HCT116 (cell line): ENCODE results near the gene TCP11L2. TPM values are rescaled to one million over a fixed set of nuclear protein-coding genes. Genes with fewer than 3 reads are reported as not detected.

Experiments
- ATAC-seq: fragments of 200-7000 bp; cut with Tn5 transposase; 2 replicates; pipeline ENCODE4 v1.9.1; 2020; ENCODE audit warnings: mild to moderate bottlenecking, moderate library complexity
- BruUV-seq: library from RNA; stranded (reverse); fragments of 400-500 nt; replicated peaks from 2 replicates; lab custom pipeline; 2021; lab: Mats Ljungman, UMichigan
- CTCF ChIA-PET: fragments of 300-600 bp; sonication (Branson Sonifier 250); formaldehyde crosslinking; loops from one replicate; lab custom pipeline; 2021; ENCODE audit warnings: antibody characterized with exemption; lab: Charles Lee
- POLR2A ChIA-PET: fragments of 300-600, 350-600 bp; sonication (Branson Sonifier 250); formaldehyde crosslinking; loops from one replicate; lab custom pipeline; 2021; ENCODE audit warnings: antibody characterized with exemption; lab: Charles Lee
- RAD21 ChIA-PET, 2 experiments: fragments of 300-600 bp; sonication (Branson Sonifier 250); formaldehyde crosslinking; loops; one replicate each; lab custom pipeline; 2023; ENCODE audit warnings: low total read pairs in 2 of 2; ENCODE audit not compliant: uncharacterized antibody in 2 of 2, unreplicated experiment in 2 of 2, low non-redundant PET in 1 of 2; lab: Charles Lee
- DNase-seq: peaks from one replicate; pipeline ENCODE4 v3.0.0-alpha.2; 2010; ENCODE audit warnings: low read depth, low spot score
- H2AFZ ChIP-seq: fragments of 200-600 bp; shearing (Covaris generic), sonication (generic); 2 replicates; pipeline ENCODE4 v1.6.1; 2017; ENCODE audit warnings: low read depth, mixed run types, mixed read lengths, antibody characterized with exemption, low read length; ENCODE audit not compliant: poor library complexity, severe bottlenecking
- H3K27ac ChIP-seq: 2 replicates; pipeline ENCODE4 v1.5.1; 2012; ENCODE audit warnings: low read depth, low read length
- H3K27me3 ChIP-seq: fragments of 200-600 bp; sonication (generic); 2 replicates; pipeline ENCODE4 v1.6.1; 2016; ENCODE audit warnings: mixed run types, low read length, mixed read lengths; ENCODE audit not compliant: insufficient read depth
- H3K36me3 ChIP-seq, 2 experiments: fragments of 200-500 bp in 1 of 2; fragments of 200-600 bp in 1 of 2; sonication (Bioruptor generic) in 1 of 2; sonication (generic) in 1 of 2; 2 replicates each; pipeline versions ENCODE4 v1.5.1 to v1.6.1; 2014 to 2016; ENCODE audit warnings: low read length in 2 of 2, inconsistent platforms in 1 of 2, mixed read lengths in 1 of 2, mixed run types in 1 of 2; ENCODE audit not compliant: insufficient read depth in 2 of 2, control insufficient read depth in 1 of 2
- H3K4me1 ChIP-seq, 2 experiments: fragments of 200-600 bp in 1 of 2; sonication (generic) in 1 of 2; 2 replicates each; pipeline versions ENCODE4 v1.5.1 to v1.6.1; 2012 to 2017; ENCODE audit warnings: low read length in 2 of 2, inconsistent platforms in 1 of 2, mild to moderate bottlenecking in 1 of 2, mixed read lengths in 1 of 2, mixed run types in 1 of 2, moderate library complexity in 1 of 2; ENCODE audit not compliant: insufficient read depth in 2 of 2, control insufficient read depth in 1 of 2
- H3K4me2 ChIP-seq: fragments of 200-600 bp; sonication (generic); 2 replicates; pipeline ENCODE4 v1.6.1; 2017; ENCODE audit warnings: mixed run types, low read length, mixed read lengths
- H3K4me3 ChIP-seq, 2 experiments: fragments of 200-600 bp in 1 of 2; sonication (generic) in 1 of 2; replicated peaks in 1 of 2; 2 replicates each; pipeline ENCODE4 v1.5.1; 2011 to 2016; ENCODE audit warnings: low read length in 2 of 2, control low read depth in 1 of 2, low read depth in 1 of 2, mild to moderate bottlenecking in 1 of 2, mixed read lengths in 1 of 2, mixed run types in 1 of 2
- H3K79me2 ChIP-seq: fragments of 200-600 bp; sonication (generic); 2 replicates; pipeline ENCODE4 v1.6.1; 2017; ENCODE audit warnings: mild to moderate bottlenecking, mixed run types, low read length, moderate library complexity, mixed read lengths; ENCODE audit not compliant: insufficient read depth
- H3K9ac ChIP-seq: fragments of 200-600 bp; sonication (generic); 2 replicates; pipeline ENCODE4 v1.6.1; 2016; ENCODE audit warnings: low read length, mixed read lengths
- H3K9me2 ChIP-seq: fragments of 200-600 bp; sonication (generic), shearing (Covaris generic); 2 replicates; pipeline ENCODE4 v1.6.1; 2017; ENCODE audit warnings: mixed run types, mild to moderate bottlenecking, moderate library complexity; ENCODE audit not compliant: insufficient read depth
- H3K9me3 ChIP-seq, 2 experiments: fragments of 200-500 bp in 1 of 2; fragments of 200-600 bp in 1 of 2; sonication (Bioruptor generic) in 1 of 2; sonication (generic) in 1 of 2; 2 replicates each; pipeline ENCODE4 v1.6.1; 2014 to 2017; ENCODE audit warnings: low read length in 2 of 2, mixed read lengths in 2 of 2, inconsistent platforms in 1 of 2, low read depth in 1 of 2, mild to moderate bottlenecking in 1 of 2, mixed run types in 1 of 2, moderate library complexity in 1 of 2; ENCODE audit not compliant: control insufficient read depth in 1 of 2, insufficient read depth in 1 of 2
- H4K20me1 ChIP-seq: fragments of 200-600 bp; sonication (generic), shearing (Covaris generic); 2 replicates; pipeline ENCODE4 v1.6.1; 2017; ENCODE audit warnings: mixed run types, mild to moderate bottlenecking, moderate library complexity; ENCODE audit not compliant: insufficient read depth
- ATF3 ChIP-seq: IDR thresholded peaks from 2 replicates; pipeline ENCODE4 v1.6.1; 2012
- CBX3 ChIP-seq: IDR thresholded peaks from 2 replicates; pipeline ENCODE4 v1.6.1; 2012; ENCODE audit warnings: low read depth
- CEBPB ChIP-seq: IDR thresholded peaks from 2 replicates; pipeline ENCODE4 v1.6.1; 2012; ENCODE audit warnings: low read depth
- CTCF ChIP-seq, 3 experiments: fragments of 200-600 bp in 1 of 3; sonication (generic) in 1 of 3; IDR thresholded peaks in 2 of 3; conservative IDR thresholded peaks in 1 of 3; 2 replicates each; pipeline ENCODE4 v1.5.1; 2012 to 2017; ENCODE audit warnings: low read depth in 2 of 3, low read length in 2 of 3, antibody characterized with exemption in 1 of 3, borderline replicate concordance in 1 of 3, control low read depth in 1 of 3, mild to moderate bottlenecking in 1 of 3, mixed read lengths in 1 of 3, mixed run types in 1 of 3, moderate library complexity in 1 of 3; ENCODE audit not compliant: insufficient read depth in 1 of 3
- EGR1 ChIP-seq: IDR thresholded peaks from 2 replicates; pipeline ENCODE4 v1.6.1; 2012; ENCODE audit warnings: low read depth
- ELF1 ChIP-seq: IDR thresholded peaks from 2 replicates; pipeline ENCODE4 v1.6.1; 2012; ENCODE audit warnings: low read depth, borderline replicate concordance
- EZH2phosphoT487 ChIP-seq: fragments of 200-600 bp; IDR thresholded peaks from 2 replicates; pipeline ENCODE4 v1.6.1; 2018; ENCODE audit warnings: antibody characterized with exemption, borderline replicate concordance
- FOSL1 ChIP-seq: IDR thresholded peaks from 2 replicates; pipeline ENCODE4 v1.6.1; 2012; ENCODE audit warnings: low read depth
- MAX ChIP-seq: IDR thresholded peaks from 2 replicates; pipeline ENCODE4 v1.6.1; 2012
- POLR2AphosphoS5 ChIP-seq: IDR thresholded peaks from 2 replicates; pipeline ENCODE4 v1.6.1; 2011; ENCODE audit warnings: mild to moderate bottlenecking, low read depth, low read length, moderate library complexity
- RAD21 ChIP-seq: IDR thresholded peaks from 2 replicates; pipeline ENCODE4 v1.6.1; 2012; ENCODE audit warnings: low read depth, mild to moderate bottlenecking
- REST ChIP-seq: IDR thresholded peaks from 2 replicates; pipeline ENCODE4 v1.6.1; 2012; ENCODE audit warnings: low read depth
- SRF ChIP-seq: IDR thresholded peaks from 2 replicates; pipeline ENCODE4 v1.6.1; 2012; ENCODE audit warnings: low read depth
- TCF7L2 ChIP-seq: IDR thresholded peaks from 2 replicates; pipeline ENCODE4 v1.7.0; 2011; ENCODE audit warnings: borderline replicate concordance, inconsistent platforms; ENCODE audit not compliant: insufficient read depth, insufficient read length; ENCODE audit errors: extremely low read depth
- ZBTB33 ChIP-seq: IDR thresholded peaks from 2 replicates; pipeline ENCODE4 v1.6.1; 2011; ENCODE audit warnings: mild to moderate bottlenecking, low read length, moderate library complexity; ENCODE audit not compliant: insufficient replicate concordance; ENCODE audit errors: extremely low read depth
- ZFX ChIP-seq: fragments of 450-650 bp; IDR thresholded peaks from 2 replicates; pipeline ENCODE4 v1.6.1; 2017
- ZNF274 ChIP-seq: fragments of 200-500 bp; sonication (Bioruptor generic); IDR thresholded peaks from 2 replicates; pipeline ENCODE4 v1.6.1; 2014; ENCODE audit warnings: mild to moderate bottlenecking, low read depth, low read length, inconsistent platforms
- intact Hi-C: fragments of 100-400 bp; cut with micrococcal nuclease; formaldehyde crosslinking; loops from 2 replicates; pipeline ENCODE4 v1.10.0; 2022
- total RNA-seq: library from RNA; stranded (reverse); gene quantifications from one replicate; pipeline ENCODE4 v1.2.1, GENCODE V29; 2021; ENCODE audit not compliant: unreplicated experiment

The TCP11L2 gene
- total RNA-seq, 1 experiment from 2014 or later = 14.4 TPM

- Histone ChIP-seq H3K4me2 (no peak overlapping the region), H3K27ac (no peak overlapping the region), H3K4me1 (0 out of 4 replicates have a peak, but pooled peaks cover 0 to 3% of the 10 kb centered on the region in 2 experiments), H3K79me2 (no peaks in the 10 kb centered on the region), H2AFZ (no peak overlapping the region), H4K20me1 (no peaks in the 10 kb centered on the region), H3K27me3 (no peaks in the 10 kb centered on the region)
- ChIA-PET CTCF (no interaction called here), RAD21 (no interaction called here)
- no TSS peak for BruUV-seq
- TF ChIP-seq FOSL1 (no peak), REST (no peak), ATF3 (no peak), CBX3 (no peak), TCF7L2 (no peak), ZBTB33 (no peak), EZH2phosphoT487 (no peak), ZNF274 (no peak), ZFX (no peak), MAX (no peak), ELF1 (no peak), RAD21 (no peak), SRF (no peak), CEBPB (no peak), CTCF (IDR thresholded peaks at IDR 0.05 in 2 of 3, conservative IDR thresholded peaks at IDR 0.05 in 1 of 3; ENCODE audit: borderline replicate concordance in 1 of 3, insufficient read depth in 1 of 3, low read depth in 2 of 3, low read length in 2 of 3) (no peak), EGR1 (no peak), POLR2AphosphoS5 (no peak)
- TF ChIP-seq, all 23 proteins: peak for 0
- Histone ChIP-seq H3K9me2 (no peaks in the 10 kb centered on the region), H3K9ac (no peak overlapping the region), H3K9me3 (no peaks in the 10 kb centered on the region), H3K36me3 (no peaks in the 10 kb centered on the region), H3K4me3 (no peak overlapping the region)
- DNase-seq (no peak), ATAC-seq (no peak)
- POLR2A ChIA-PET = no interaction called here
- intact Hi-C loops = no loop called here
Measured at GRCh38 chr12:106309671-106310505, 7.4 kb downstream of the TCP11L2 start.
